Peyer's patch (tissue), 4 donors: ENCODE data around the gene ERVV-1.
"Not testable (repeated sequence)": the region's sequence is repeated elsewhere in the genome, so short reads cannot be mapped to it uniquely, and the experiment has no call there.

ENCODE experiments used
- POLR2A ChIP-seq, 2 donors: fragments of 450-650 bp; IDR thresholded peaks; one replicate each; pipeline ENCODE4 v1.5.1; 2017; ENCODE audit warnings: antibody characterized with exemption in 2 of 2, mild to moderate bottlenecking in 2 of 2, moderate library complexity in 2 of 2
- TF ChIP-seq, protein P1 (sequence below), 6 experiments: fragments of 450-650 bp in 4 of 6; fragments of 200-600 bp in 2 of 6; sonication (generic) in 1 of 6; IDR thresholded peaks; one replicate each; pipeline ENCODE4 v1.5.1; 2017 to 2019; ENCODE audit warnings: antibody characterized with exemption in 6 of 6, mild to moderate bottlenecking in 3 of 6, moderate library complexity in 1 of 6

DNA sequence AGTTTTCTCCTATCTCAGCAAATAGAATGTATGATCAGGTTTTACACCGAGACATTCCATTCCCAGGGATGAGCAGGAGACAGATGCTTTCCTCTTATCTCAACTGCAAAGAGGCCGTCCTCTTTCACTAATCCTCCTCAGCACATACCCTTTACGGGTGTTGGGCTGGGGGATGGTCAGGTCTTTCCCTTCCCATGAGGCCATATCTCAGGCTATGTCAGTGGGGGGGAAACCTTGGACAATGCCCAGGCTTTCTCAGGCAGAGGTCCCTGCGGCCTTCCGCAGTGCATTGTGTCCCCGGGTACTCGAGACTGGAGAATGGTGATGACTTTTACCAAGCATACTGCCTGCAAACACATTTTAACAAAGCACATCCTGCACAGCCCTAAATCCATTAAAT lies 14.6 kb downstream of the ERVV-1 start:
- TF ChIP-seq, protein P1, sequence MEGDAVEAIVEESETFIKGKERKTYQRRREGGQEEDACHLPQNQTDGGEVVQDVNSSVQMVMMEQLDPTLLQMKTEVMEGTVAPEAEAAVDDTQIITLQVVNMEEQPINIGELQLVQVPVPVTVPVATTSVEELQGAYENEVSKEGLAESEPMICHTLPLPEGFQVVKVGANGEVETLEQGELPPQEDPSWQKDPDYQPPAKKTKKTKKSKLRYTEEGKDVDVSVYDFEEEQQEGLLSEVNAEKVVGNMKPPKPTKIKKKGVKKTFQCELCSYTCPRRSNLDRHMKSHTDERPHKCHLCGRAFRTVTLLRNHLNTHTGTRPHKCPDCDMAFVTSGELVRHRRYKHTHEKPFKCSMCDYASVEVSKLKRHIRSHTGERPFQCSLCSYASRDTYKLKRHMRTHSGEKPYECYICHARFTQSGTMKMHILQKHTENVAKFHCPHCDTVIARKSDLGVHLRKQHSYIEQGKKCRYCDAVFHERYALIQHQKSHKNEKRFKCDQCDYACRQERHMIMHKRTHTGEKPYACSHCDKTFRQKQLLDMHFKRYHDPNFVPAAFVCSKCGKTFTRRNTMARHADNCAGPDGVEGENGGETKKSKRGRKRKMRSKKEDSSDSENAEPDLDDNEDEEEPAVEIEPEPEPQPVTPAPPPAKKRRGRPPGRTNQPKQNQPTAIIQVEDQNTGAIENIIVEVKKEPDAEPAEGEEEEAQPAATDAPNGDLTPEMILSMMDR (IDR thresholded peaks at IDR 0.05) = not testable (repeated sequence)
- TF ChIP-seq POLR2A (IDR thresholded peaks at IDR 0.05) = not testable (repeated sequence)
